ENCODE data around the gene KRTAP10-1.
"Not testable (repeated sequence)": the region's sequence is repeated elsewhere in the genome, so short reads cannot be mapped to it uniquely, and the experiment has no call there.

KRTAP10-1 gene

GRCh38 chr21:44569861-44570517, 30.0 kb upstream of the KRTAP10-1 start:
- DNase-seq: no peak

- no peak for DNase-seq
These were observed 28.9 kb upstream of the KRTAP10-1 start for GRCh38 chr21:44568667-44569556.

- DNase-seq: no peak
These were observed 28.3 kb upstream of the KRTAP10-1 start for GRCh38 chr21:44568261-44568660.

- no peak for DNase-seq
These were observed 27.6 kb upstream of the KRTAP10-1 start for GRCh38 chr21:44567481-44568171.

GRCh38 chr21:44566403-44566802, 26.4 kb upstream of the KRTAP10-1 start:
- DNase-seq: no peak

GRCh38 chr21:44564886-44565598, 25.0 kb upstream of the KRTAP10-1 start:
- no peak for DNase-seq

GRCh38 chr21:44564099-44564498, 24.1 kb upstream of the KRTAP10-1 start:
- DNase-seq: no peak

- DNase-seq: no peak
These were observed 18.7 kb upstream of the KRTAP10-1 start, which contains the start of gene KRTAP10-3 for GRCh38 chr21:44558695-44559094. Gene KRTAP10-3 (minus strand): TSS chr21:44558795. CDS start chr21:44558715, 80 bp downstream.

GRCh38 chr21:44558329-44558675, 18.3 kb upstream of the KRTAP10-1 start:
- not testable (repeated sequence) for DNase-seq

GRCh38 chr21:44557491-44558328, 17.7 kb upstream of the KRTAP10-1 start:
- DNase-seq: no peak

GRCh38 chr21:44556879-44557278, 16.9 kb upstream of the KRTAP10-1 start:
- DNase-seq: no peak

- no peak for DNase-seq
These were observed 15.3 kb upstream of the KRTAP10-1 start for GRCh38 chr21:44555200-44555875.

- DNase-seq: no peak
These were observed 12.7 kb upstream of the KRTAP10-1 start for GRCh38 chr21:44552681-44553080.

GRCh38 chr21:44552136-44552535, 12.1 kb upstream of the KRTAP10-1 start:
- DNase-seq: no peak

- DNase-seq: no peak
These were observed 11.5 kb upstream of the KRTAP10-1 start, which contains the start of gene KRTAP10-2 for GRCh38 chr21:44551340-44551961. Gene KRTAP10-2 (minus strand): TSS chr21:44551505. CDS start chr21:44551458, 47 bp downstream.

GRCh38 chr21:44550807-44551206, 10.8 kb upstream of the KRTAP10-1 start:
- DNase-seq: no peak

- not testable (repeated sequence) for DNase-seq
These were observed 10.3 kb upstream of the KRTAP10-1 start for GRCh38 chr21:44550285-44550684.

- DNase-seq: no peak
These were observed 9.7 kb upstream of the KRTAP10-1 start for GRCh38 chr21:44549525-44550211.

GRCh38 chr21:44548922-44549321, 8.9 kb upstream of the KRTAP10-1 start:
- no peak for DNase-seq

GRCh38 chr21:44548381-44548780, 8.4 kb upstream of the KRTAP10-1 start:
- no peak for DNase-seq

All from stimulated activated CD4-positive, alpha-beta T cell treated with anti-CD3 and anti-CD28 coated beads, Interleukin-4, amount 100 ng/mL, for 4 hours (primary cell).